Liver (tissue), 9 donors: Measurements from ENCODE around the gene PRLHR. TPM values are rescaled to one million over a fixed set of nuclear protein-coding genes. Genes with fewer than 3 reads are reported as not detected.

Experiments
- DNase-seq: peaks from one replicate; pipeline ENCODE4 v3.0.0-alpha.2; 2017; ENCODE audit warnings: low spot score
- H3K27ac ChIP-seq, 2 donors: one replicate each; pipeline ENCODE4 v1.7.0; 2013; ENCODE audit warnings: inconsistent platforms in 2 of 2, low read length in 2 of 2, control low read depth in 1 of 2, low read depth in 1 of 2, mild to moderate bottlenecking in 1 of 2
- H3K27me3 ChIP-seq, 4 donors: one replicate each; pipeline versions ENCODE4 v1.6.1 to v1.7.0; 2013; ENCODE audit warnings: low read length in 3 of 4, inconsistent platforms in 1 of 4, mild to moderate bottlenecking in 1 of 4, moderate library complexity in 1 of 4; ENCODE audit not compliant: control insufficient read depth in 4 of 4, insufficient read depth in 4 of 4
- H3K36me3 ChIP-seq, 4 donors: one replicate each; pipeline versions ENCODE4 v1.6.1 to v1.7.0; 2013; ENCODE audit warnings: low read length in 3 of 4, mild to moderate bottlenecking in 3 of 4, low read depth in 1 of 4, moderate library complexity in 1 of 4; ENCODE audit not compliant: control insufficient read depth in 4 of 4, insufficient read depth in 3 of 4
- H3K4me1 ChIP-seq, 4 donors: one replicate each; pipeline versions ENCODE4 v1.6.1 to v1.7.0; 2013; ENCODE audit warnings: low read length in 3 of 4, mild to moderate bottlenecking in 3 of 4, moderate library complexity in 1 of 4; ENCODE audit not compliant: control insufficient read depth in 4 of 4, insufficient read depth in 4 of 4
- H3K4me3 ChIP-seq, 3 donors: one replicate each; pipeline versions ENCODE4 v1.6.1 to v1.7.0; 2013; ENCODE audit warnings: low read length in 3 of 3, control low read depth in 1 of 3, low read depth in 1 of 3, mild to moderate bottlenecking in 1 of 3
- H3K9ac ChIP-seq, 2 donors: one replicate each; pipeline ENCODE4 v1.7.0; 2013; ENCODE audit warnings: low read length in 2 of 2, mild to moderate bottlenecking in 2 of 2, moderate library complexity in 2 of 2, control low read depth in 1 of 2, low read depth in 1 of 2
- H3K9me3 ChIP-seq, 4 donors: one replicate each; pipeline versions ENCODE4 v1.6.1 to v1.7.0; 2013; ENCODE audit warnings: low read length in 3 of 4; ENCODE audit not compliant: control insufficient read depth in 4 of 4
- EGR1 ChIP-seq, 2 donors: IDR thresholded peaks; 2 replicates each; pipeline ENCODE4 v1.6.1; 2016 to 2018; ENCODE audit warnings: antibody characterized with exemption in 2 of 2, low read depth in 2 of 2
- FOXA2 ChIP-seq: IDR thresholded peaks from 2 replicates; pipeline ENCODE4 v1.6.1; 2016; ENCODE audit warnings: antibody characterized with exemption
- GABPA ChIP-seq, 2 donors: IDR thresholded peaks in 1 of 2; conservative IDR thresholded peaks in 1 of 2; 2 replicates each; pipeline ENCODE4 v1.6.1; 2016; ENCODE audit warnings: antibody characterized with exemption in 2 of 2, mild to moderate bottlenecking in 1 of 2, moderate library complexity in 1 of 2
- HNF4A ChIP-seq, 2 donors: conservative IDR thresholded peaks; 2 replicates each; pipeline ENCODE4 v1.6.1; 2016; ENCODE audit warnings: antibody characterized with exemption in 2 of 2, mild to moderate bottlenecking in 2 of 2
- HNF4G ChIP-seq: IDR thresholded peaks from 2 replicates; pipeline ENCODE4 v1.6.1; 2016; ENCODE audit warnings: antibody characterized with exemption
- JUND ChIP-seq, 2 donors: IDR thresholded peaks; 2 replicates each; pipeline ENCODE4 v1.6.1; 2016; ENCODE audit warnings: antibody characterized with exemption in 2 of 2
- RAD21 ChIP-seq, 2 donors: IDR thresholded peaks; 2 replicates each; pipeline ENCODE4 v1.6.1; 2016; ENCODE audit warnings: antibody characterized with exemption in 2 of 2, mild to moderate bottlenecking in 2 of 2
- SP1 ChIP-seq: IDR thresholded peaks from 2 replicates; pipeline ENCODE4 v1.6.1; 2018; ENCODE audit warnings: antibody characterized with exemption, mild to moderate bottlenecking
- TAF1 ChIP-seq: conservative IDR thresholded peaks from 2 replicates; pipeline ENCODE4 v1.6.1; 2016; ENCODE audit warnings: antibody characterized with exemption, mild to moderate bottlenecking
- WGBS: extraction: QIAGEN DNeasy Blood & Tissue Kit; methylation state at CpG from one replicate; pipeline ENCODE4 v1.1.7; 2013; 5-methylcytosine and 5-hydroxymethylcytosine counted together
- polyA plus RNA-seq, 2 donors: library from polyadenylated mRNA; stranded (reverse) in 1 of 2; unstranded in 1 of 2; fragments of 200-250 nt in 1 of 2; fragments of >200 nt in 1 of 2; fragmentation: Nextera tagmentation in 1 of 2; extraction: Ambion mirVana in 1 of 2; gene quantifications; one replicate each; pipeline versions ENCODE4 v1.2.1 to v1.2.3, GENCODE V29; 2013 to 2015
- total RNA-seq, 2 donors: library from RNA; depleted of rRNA; stranded (reverse); fragments of >200 nt; gene quantifications; one replicate each; pipeline ENCODE4 v1.2.3, GENCODE V29; 2014
- TF ChIP-seq, protein P1 (sequence below): fragments of 150-350 bp; IDR thresholded peaks from 2 replicates; pipeline ENCODE4 v1.5.1; 2017; ENCODE audit warnings: improper control_type of control experiment, low read depth, low read length; ENCODE audit not compliant: missing input control
- TF ChIP-seq, protein P2 (sequence below): IDR thresholded peaks from 2 replicates; pipeline ENCODE4 v1.6.1; 2016; ENCODE audit warnings: antibody characterized with exemption, mild to moderate bottlenecking
- TF ChIP-seq, protein P3 (sequence below): IDR thresholded peaks from 2 replicates; pipeline ENCODE4 v1.6.1; 2016; ENCODE audit warnings: antibody characterized with exemption
- donor health status: healthy.
- donor health status: healthy.
- donor health status: healthy.
- donor health status: healthy.
- donor health status: healthy.

The PRLHR gene
- total and polyA plus RNA-seq, 4 donors = under 0.01 to 0.08 TPM; not detected in 2

- TF ChIP-seq, protein P1, sequence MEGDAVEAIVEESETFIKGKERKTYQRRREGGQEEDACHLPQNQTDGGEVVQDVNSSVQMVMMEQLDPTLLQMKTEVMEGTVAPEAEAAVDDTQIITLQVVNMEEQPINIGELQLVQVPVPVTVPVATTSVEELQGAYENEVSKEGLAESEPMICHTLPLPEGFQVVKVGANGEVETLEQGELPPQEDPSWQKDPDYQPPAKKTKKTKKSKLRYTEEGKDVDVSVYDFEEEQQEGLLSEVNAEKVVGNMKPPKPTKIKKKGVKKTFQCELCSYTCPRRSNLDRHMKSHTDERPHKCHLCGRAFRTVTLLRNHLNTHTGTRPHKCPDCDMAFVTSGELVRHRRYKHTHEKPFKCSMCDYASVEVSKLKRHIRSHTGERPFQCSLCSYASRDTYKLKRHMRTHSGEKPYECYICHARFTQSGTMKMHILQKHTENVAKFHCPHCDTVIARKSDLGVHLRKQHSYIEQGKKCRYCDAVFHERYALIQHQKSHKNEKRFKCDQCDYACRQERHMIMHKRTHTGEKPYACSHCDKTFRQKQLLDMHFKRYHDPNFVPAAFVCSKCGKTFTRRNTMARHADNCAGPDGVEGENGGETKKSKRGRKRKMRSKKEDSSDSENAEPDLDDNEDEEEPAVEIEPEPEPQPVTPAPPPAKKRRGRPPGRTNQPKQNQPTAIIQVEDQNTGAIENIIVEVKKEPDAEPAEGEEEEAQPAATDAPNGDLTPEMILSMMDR = no peak
- TF ChIP-seq HNF4A (conservative IDR thresholded peaks at IDR 0.05) (no peak), HNF4G (no peak), RAD21 (IDR thresholded peaks at IDR 0.05) (no peak)
Measured at GRCh38 chr10:118565301-118566075, 30.0 kb downstream of the PRLHR start.

DNA sequence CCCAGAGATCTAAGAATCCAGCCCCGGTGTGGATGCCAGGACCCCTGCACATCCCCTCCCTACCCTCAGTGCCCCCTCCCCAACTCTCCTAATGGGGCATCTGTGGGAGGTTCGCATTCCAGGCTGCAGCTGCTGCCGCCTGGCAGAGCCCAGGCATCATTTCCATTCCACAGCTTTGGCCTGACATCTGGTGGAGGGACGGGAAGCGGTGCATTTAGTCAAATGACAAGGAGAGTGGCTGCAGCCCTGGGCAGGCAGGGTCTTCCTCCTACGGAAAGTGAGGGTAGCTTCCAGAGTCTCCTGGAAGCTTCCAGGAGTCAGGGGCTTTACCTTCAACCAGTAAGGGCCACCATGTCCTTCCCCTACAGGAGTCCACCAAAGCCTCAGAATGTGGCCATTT lies 30.8 kb downstream of the PRLHR start:
- Histone ChIP-seq H3K27ac (no peak overlapping the region), H3K27me3 (no peaks in the 10 kb centered on the region), H3K9me3 (peaks cover 0 to 7% (median 1%) of the 10 kb centered on the region in 4 donors), H3K9ac (no peak overlapping the region), H3K36me3 (no peaks in the 10 kb centered on the region), H3K4me3 (no peak overlapping the region), H3K4me1 (peaks cover 0 to 4% (median 0%) of the 10 kb centered on the region in 4 donors)
- DNase-seq = no peak
- 56% methylated on average over 6 of the region's 6 CpGs for WGBS
- TF ChIP-seq FOXA2 (no peak), JUND (IDR thresholded peaks at IDR 0.05) (no peak), SP1 (no peak)
- TF ChIP-seq, protein P2, sequence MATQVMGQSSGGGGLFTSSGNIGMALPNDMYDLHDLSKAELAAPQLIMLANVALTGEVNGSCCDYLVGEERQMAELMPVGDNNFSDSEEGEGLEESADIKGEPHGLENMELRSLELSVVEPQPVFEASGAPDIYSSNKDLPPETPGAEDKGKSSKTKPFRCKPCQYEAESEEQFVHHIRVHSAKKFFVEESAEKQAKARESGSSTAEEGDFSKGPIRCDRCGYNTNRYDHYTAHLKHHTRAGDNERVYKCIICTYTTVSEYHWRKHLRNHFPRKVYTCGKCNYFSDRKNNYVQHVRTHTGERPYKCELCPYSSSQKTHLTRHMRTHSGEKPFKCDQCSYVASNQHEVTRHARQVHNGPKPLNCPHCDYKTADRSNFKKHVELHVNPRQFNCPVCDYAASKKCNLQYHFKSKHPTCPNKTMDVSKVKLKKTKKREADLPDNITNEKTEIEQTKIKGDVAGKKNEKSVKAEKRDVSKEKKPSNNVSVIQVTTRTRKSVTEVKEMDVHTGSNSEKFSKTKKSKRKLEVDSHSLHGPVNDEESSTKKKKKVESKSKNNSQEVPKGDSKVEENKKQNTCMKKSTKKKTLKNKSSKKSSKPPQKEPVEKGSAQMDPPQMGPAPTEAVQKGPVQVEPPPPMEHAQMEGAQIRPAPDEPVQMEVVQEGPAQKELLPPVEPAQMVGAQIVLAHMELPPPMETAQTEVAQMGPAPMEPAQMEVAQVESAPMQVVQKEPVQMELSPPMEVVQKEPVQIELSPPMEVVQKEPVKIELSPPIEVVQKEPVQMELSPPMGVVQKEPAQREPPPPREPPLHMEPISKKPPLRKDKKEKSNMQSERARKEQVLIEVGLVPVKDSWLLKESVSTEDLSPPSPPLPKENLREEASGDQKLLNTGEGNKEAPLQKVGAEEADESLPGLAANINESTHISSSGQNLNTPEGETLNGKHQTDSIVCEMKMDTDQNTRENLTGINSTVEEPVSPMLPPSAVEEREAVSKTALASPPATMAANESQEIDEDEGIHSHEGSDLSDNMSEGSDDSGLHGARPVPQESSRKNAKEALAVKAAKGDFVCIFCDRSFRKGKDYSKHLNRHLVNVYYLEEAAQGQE = no peak

More at GRCh38 chr10:118565301-118566075, 30.0 kb downstream of the PRLHR start:
- no peak overlapping the region for H3K27ac ChIP-seq
- H3K36me3 ChIP-seq = no peaks in the 10 kb centered on the region
- no peaks in the 10 kb centered on the region for H3K27me3 ChIP-seq
- H3K9ac ChIP-seq = no peak overlapping the region
- H3K4me3 ChIP-seq = no peak overlapping the region
- DNase-seq = peak; percentile 6
- H3K4me1 ChIP-seq = peaks cover 0 to 4% (median 0%) of the 10 kb centered on the region in 4 donors
- H3K9me3 ChIP-seq = peaks cover 0 to 3% (median 1%) of the 10 kb centered on the region in 4 donors
- 86% methylated on average over 12 of the region's 12 CpGs for WGBS

GRCh38 chr10:118564114-118564513 lies 31.3 kb downstream of the PRLHR start:
- 71% methylated on average over 3 of the region's 3 CpGs for WGBS
- no peak overlapping the region for H3K27ac ChIP-seq
- H3K4me3 ChIP-seq = no peak overlapping the region
- TF ChIP-seq, protein P2 = no peak
- TF ChIP-seq TAF1 (no peak), SP1 (no peak), GABPA (IDR thresholded peaks at IDR 0.05 in 1 of 2, conservative IDR thresholded peaks at IDR 0.05 in 1 of 2) (no peak), HNF4A (conservative IDR thresholded peaks at IDR 0.05) (no peak), HNF4G (no peak), EGR1 (IDR thresholded peaks at IDR 0.05; ENCODE audit: low read depth in 2 of 2) (no peak), FOXA2 (no peak)
- TF ChIP-seq, protein P3, sequence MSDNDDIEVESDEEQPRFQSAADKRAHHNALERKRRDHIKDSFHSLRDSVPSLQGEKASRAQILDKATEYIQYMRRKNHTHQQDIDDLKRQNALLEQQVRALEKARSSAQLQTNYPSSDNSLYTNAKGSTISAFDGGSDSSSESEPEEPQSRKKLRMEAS = no peak
- TF ChIP-seq, protein P1 = no peak
- H3K9ac ChIP-seq = no peak overlapping the region
- H3K4me1 ChIP-seq = peaks cover 0 to 4% (median 0%) of the 10 kb centered on the region in 4 donors
- no peak for DNase-seq
- H3K9me3 ChIP-seq = peaks cover 0 to 7% (median 1%) of the 10 kb centered on the region in 4 donors
- no peaks in the 10 kb centered on the region for H3K27me3 ChIP-seq
- H3K36me3 ChIP-seq = no peaks in the 10 kb centered on the region
